Trophoblast cell (in vitro differentiated cells and primary cell): ENCODE results near the gene SND1.
A peak's percentile ranks its signal among the peaks of the same experiment; 100 is the strongest.

Experiments used
- DNase-seq, 2 donors: peaks; one replicate each; pipeline ENCODE4 v3.0.0-alpha.2; 2016
- H2AFZ ChIP-seq: 2 replicates; pipeline ENCODE4 v1.6.1; 2013; ENCODE audit warnings: low read length, moderate library complexity, mild to moderate bottlenecking; ENCODE audit not compliant: insufficient read depth, poor library complexity
- H2AK5ac ChIP-seq: 2 replicates; pipeline ENCODE4 v1.6.1; 2013; ENCODE audit warnings: mild to moderate bottlenecking, low read length
- H2BK120ac ChIP-seq: 2 replicates; pipeline ENCODE4 v1.6.1; 2013; ENCODE audit warnings: low read length, mild to moderate bottlenecking, moderate library complexity; ENCODE audit not compliant: insufficient read depth, poor library complexity
- H2BK12ac ChIP-seq: 2 replicates; pipeline ENCODE4 v1.6.1; 2013; ENCODE audit warnings: mild to moderate bottlenecking, low read length, moderate library complexity
- H2BK5ac ChIP-seq: 2 replicates; pipeline ENCODE4 v1.6.1; 2013; ENCODE audit warnings: low read length, low read depth, moderate library complexity, mild to moderate bottlenecking; ENCODE audit not compliant: poor library complexity
- H3K14ac ChIP-seq: 2 replicates; pipeline ENCODE4 v1.6.1; 2013; ENCODE audit warnings: mild to moderate bottlenecking, low read length
- H3K18ac ChIP-seq: 2 replicates; pipeline ENCODE4 v1.6.1; 2013; ENCODE audit warnings: mild to moderate bottlenecking, low read length
- H3K23ac ChIP-seq: 2 replicates; pipeline ENCODE4 v1.6.1; 2013; ENCODE audit warnings: low read length
- H3K27ac ChIP-seq: 2 replicates; pipeline ENCODE4 v1.5.1; 2013; ENCODE audit warnings: low read depth, mild to moderate bottlenecking, inconsistent platforms, low read length, moderate library complexity
- H3K27me3 ChIP-seq: 2 replicates; pipeline ENCODE4 v1.6.1; 2013; ENCODE audit warnings: inconsistent platforms, mild to moderate bottlenecking, low read length, moderate library complexity; ENCODE audit not compliant: insufficient read depth
- H3K36me3 ChIP-seq, 2 experiments: 1 replicate in 1 of 2; 2 replicates in 1 of 2; pipeline ENCODE4 v1.6.1; 2013; ENCODE audit warnings: low read length in 2 of 2, mild to moderate bottlenecking in 2 of 2, moderate library complexity in 1 of 2; ENCODE audit not compliant: insufficient read depth in 2 of 2, control insufficient read depth in 1 of 2
- H3K4ac ChIP-seq: 2 replicates; pipeline ENCODE4 v1.6.1; 2013; ENCODE audit warnings: low read depth, mild to moderate bottlenecking, low read length, moderate library complexity
- H3K4me1 ChIP-seq, 2 experiments: 1 replicate in 1 of 2; 2 replicates in 1 of 2; pipeline ENCODE4 v1.6.1; 2013; ENCODE audit warnings: low read length in 2 of 2, mild to moderate bottlenecking in 2 of 2, moderate library complexity in 1 of 2; ENCODE audit not compliant: insufficient read depth in 2 of 2, control insufficient read depth in 1 of 2
- H3K4me2 ChIP-seq: 2 replicates; pipeline ENCODE4 v1.6.1; 2013; ENCODE audit warnings: inconsistent platforms, mild to moderate bottlenecking, low read length, moderate library complexity
- H3K4me3 ChIP-seq: 2 replicates; pipeline ENCODE4 v1.5.1; 2013; ENCODE audit warnings: mild to moderate bottlenecking, low read depth, low read length, inconsistent platforms
- H3K79me1 ChIP-seq: one replicate; pipeline ENCODE4 v1.6.1; 2013; ENCODE audit warnings: low read length
- H3K79me2 ChIP-seq: 2 replicates; pipeline ENCODE4 v1.6.1; 2013; ENCODE audit warnings: low read length, mild to moderate bottlenecking; ENCODE audit not compliant: control insufficient read depth, insufficient read depth, poor library complexity
- H3K9ac ChIP-seq: 2 replicates; pipeline ENCODE4 v1.6.1; 2013; ENCODE audit warnings: mild to moderate bottlenecking, low read length
- H3K9me3 ChIP-seq: 2 replicates; pipeline ENCODE4 v1.6.1; 2013; ENCODE audit warnings: low read depth, mild to moderate bottlenecking, control low read depth, inconsistent platforms, low read length; ENCODE audit not compliant: insufficient read depth
- H4K12ac ChIP-seq: 2 replicates; pipeline ENCODE4 v1.6.1; 2013; ENCODE audit warnings: low read depth, mild to moderate bottlenecking, low read length, moderate library complexity
- H4K8ac ChIP-seq: 2 replicates; pipeline ENCODE4 v1.6.1; 2013; ENCODE audit warnings: low read depth, mild to moderate bottlenecking, low read length, moderate library complexity
- H4K91ac ChIP-seq: one replicate; pipeline ENCODE4 v1.6.1; 2013; ENCODE audit warnings: low read depth, mild to moderate bottlenecking, low read length, moderate library complexity
- WGBS: extraction: QIAGEN DNeasy Blood & Tissue Kit; methylation state at CpG from one replicate; pipeline ENCODE4 v1.1.7; 2013; ENCODE audit warnings: missing lambda C conversion rate; ENCODE audit not compliant: insufficient read length, insufficient coverage; ENCODE audit errors: extremely low coverage; 5-methylcytosine and 5-hydroxymethylcytosine counted together

The SND1 gene

GRCh38 chr7:128039544-128039953, 387.6 kb downstream of the SND1 start:
- Histone ChIP-seq H2BK5ac (no peak overlapping the region), H4K91ac (no peak overlapping the region), H3K79me2 (no peaks in the 10 kb centered on the region), H3K14ac (no peak overlapping the region), H3K9me3 (no peaks in the 10 kb centered on the region), H3K27ac (no peak overlapping the region), H3K4me1 (no peaks in the 10 kb centered on the region), H3K4ac (no peak overlapping the region), H2BK12ac (no peak overlapping the region), H2AK5ac (no peak overlapping the region), H2BK120ac (no peak overlapping the region), H4K12ac (no peak overlapping the region), H2AFZ (no peak overlapping the region), H3K23ac (no peak overlapping the region), H3K79me1 (no peaks in the 10 kb centered on the region), H3K27me3 (no peaks in the 10 kb centered on the region), H4K8ac (no peak overlapping the region), H3K9ac (no peak overlapping the region), H3K4me2 (no peak overlapping the region), H3K4me3 (no peak overlapping the region), H3K18ac (no peak overlapping the region), H3K36me3 (peaks cover 2 to 8% of the 10 kb centered on the region in 2 experiments)
- WGBS: no CpG with 5 or more reads among the region's 4 CpGs
- DNase-seq: no peak

GRCh38 chr7:128040205-128040604, 388.2 kb downstream of the SND1 start:
- Histone ChIP-seq H2AFZ (no peak overlapping the region), H3K79me1 (no peaks in the 10 kb centered on the region), H3K27ac (no peak overlapping the region), H3K4me2 (no peak overlapping the region), H3K4ac (no peak overlapping the region), H4K8ac (no peak overlapping the region), H3K79me2 (no peaks in the 10 kb centered on the region), H3K4me1 (no peaks in the 10 kb centered on the region), H3K27me3 (no peaks in the 10 kb centered on the region), H3K9me3 (no peaks in the 10 kb centered on the region), H3K14ac (no peak overlapping the region), H3K4me3 (no peak overlapping the region), H2BK5ac (no peak overlapping the region), H2AK5ac (no peak overlapping the region), H3K9ac (no peak overlapping the region), H3K18ac (no peak overlapping the region), H3K36me3 (peaks cover 0 to 8% of the 10 kb centered on the region in 2 experiments), H4K12ac (no peak overlapping the region), H4K91ac (no peak overlapping the region), H3K23ac (no peak overlapping the region), H2BK12ac (no peak overlapping the region), H2BK120ac (no peak overlapping the region)
- no CpG with 5 or more reads among the region's 3 CpGs for WGBS
- DNase-seq: no peak

DNA sequence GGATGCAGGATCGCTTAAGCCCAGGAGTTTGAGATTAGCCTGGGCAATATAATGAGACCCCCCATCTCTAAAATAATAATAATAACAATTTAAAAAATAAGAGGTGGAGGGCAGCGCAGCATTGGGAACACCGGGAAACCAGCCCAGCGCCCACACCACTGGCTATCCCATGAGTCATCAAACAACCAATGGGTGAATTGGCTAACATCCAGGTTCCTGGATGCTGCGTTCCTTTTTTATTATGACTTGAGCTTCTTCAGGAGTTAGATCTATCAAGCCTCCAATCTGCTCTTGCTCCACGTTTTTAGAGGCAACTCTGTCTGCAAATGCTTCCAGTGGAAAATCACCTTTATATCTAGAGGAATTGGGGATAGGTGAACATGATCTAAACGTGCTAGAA, 389.2 kb downstream of the SND1 start:
- Histone ChIP-seq H2AK5ac (no peak overlapping the region), H3K4me3 (no peak overlapping the region), H2BK12ac (no peak overlapping the region), H3K18ac (no peak overlapping the region), H4K12ac (no peak overlapping the region), H2AFZ (no peak overlapping the region), H3K79me2 (no peaks in the 10 kb centered on the region), H2BK5ac (no peak overlapping the region), H3K9me3 (no peaks in the 10 kb centered on the region), H3K27me3 (no peaks in the 10 kb centered on the region), H2BK120ac (no peak overlapping the region), H3K23ac (no peak overlapping the region), H3K36me3 (peaks cover 0 to 8% of the 10 kb centered on the region in 2 experiments), H3K79me1 (no peaks in the 10 kb centered on the region), H4K8ac (no peak overlapping the region), H3K4me2 (no peak overlapping the region), H3K4ac (no peak overlapping the region), H3K4me1 (no peaks in the 10 kb centered on the region), H3K9ac (no peak overlapping the region), H4K91ac (no peak overlapping the region), H3K27ac (no peak overlapping the region), H3K14ac (no peak overlapping the region)
- WGBS: no CpG with 5 or more reads among the region's 7 CpGs
- peak in 1 of 2 donors; percentile 25 for DNase-seq

- Histone ChIP-seq H3K4me1 (no peaks in the 10 kb centered on the region), H2AFZ (no peak overlapping the region), H4K8ac (no peak overlapping the region), H3K4me3 (no peak overlapping the region), H4K12ac (no peak overlapping the region), H2AK5ac (no peak overlapping the region), H3K4ac (no peak overlapping the region), H3K4me2 (no peak overlapping the region), H3K27me3 (no peaks in the 10 kb centered on the region), H3K14ac (no peak overlapping the region), H3K9me3 (no peaks in the 10 kb centered on the region), H2BK120ac (no peak overlapping the region), H3K36me3 (peaks cover 0 to 8% of the 10 kb centered on the region in 2 experiments), H4K91ac (no peak overlapping the region), H3K9ac (no peak overlapping the region), H2BK12ac (no peak overlapping the region), H3K79me2 (no peaks in the 10 kb centered on the region), H3K27ac (no peak overlapping the region), H3K23ac (no peak overlapping the region), H2BK5ac (no peak overlapping the region), H3K18ac (no peak overlapping the region), H3K79me1 (no peaks in the 10 kb centered on the region)
- no peak for DNase-seq
- no CpG with 5 or more reads among the region's 2 CpGs for WGBS
These were observed 390.0 kb downstream of the SND1 start for GRCh38 chr7:128042012-128042411.
